IMR-90 (cell line): ENCODE measurements around the gene ANKRD40. TPM values are rescaled to one million over a fixed set of nuclear protein-coding genes. Genes with fewer than 3 reads are reported as not detected.

ENCODE experiments used
- ATAC-seq: fragments of 200-7000 bp; cut with Tn5 transposase; 2 replicates; pipeline ENCODE4 v1.9.1; 2020; ENCODE audit warnings: low read depth, mild to moderate bottlenecking, moderate library complexity
- BruUV-seq: library from RNA; stranded (reverse); fragments of 400-500 nt; replicated peaks from 2 replicates; lab custom pipeline; 2021; lab: Mats Ljungman, UMichigan
- CTCF ChIA-PET: fragments of 300-600 bp; formaldehyde crosslinking; extraction: SDS; loops from one replicate; lab custom pipeline; 2021; ENCODE audit warnings: antibody characterized with exemption; lab: Yijun Ruan, JAX
- POLR2A ChIA-PET: fragments of 300-600 bp; sonication (Branson Sonifier 250); formaldehyde crosslinking; loops from one replicate; lab custom pipeline; 2022; ENCODE audit warnings: antibody characterized with exemption; ENCODE audit not compliant: unreplicated experiment; lab: Charles Lee
- DNase-seq: peaks from one replicate; pipeline ENCODE4 v3.0.0; 2013
- H2AFZ ChIP-seq: replicated peaks from 2 replicates; pipeline ENCODE3; 2013; ENCODE audit warnings: low read length, mild to moderate bottlenecking; ENCODE audit not compliant: poor library complexity
- H2AK5ac ChIP-seq: 2 replicates; pipeline ENCODE4 v1.6.1; 2013; ENCODE audit warnings: low read depth, low read length, inconsistent platforms
- H2AK9ac ChIP-seq: replicated peaks from 2 replicates; pipeline ENCODE3; 2013; ENCODE audit warnings: mild to moderate bottlenecking, low read depth, low read length, moderate library complexity; ENCODE audit not compliant: poor library complexity
- H2BK120ac ChIP-seq: 2 replicates; pipeline ENCODE4 v1.6.1; 2013; ENCODE audit warnings: low read depth, low read length, inconsistent platforms
- H2BK15ac ChIP-seq: 3 replicates; pipeline ENCODE4 v1.6.1; 2013; ENCODE audit warnings: low read depth, low read length, inconsistent platforms
- H2BK20ac ChIP-seq: 2 replicates; pipeline ENCODE4 v1.6.1; 2013; ENCODE audit warnings: low read depth, mild to moderate bottlenecking, inconsistent platforms, low read length, moderate library complexity
- H2BK5ac ChIP-seq: 2 replicates; pipeline ENCODE4 v1.6.1; 2013; ENCODE audit warnings: mild to moderate bottlenecking, low read depth, low read length, inconsistent platforms; ENCODE audit not compliant: poor library complexity, severe bottlenecking
- H3K14ac ChIP-seq: replicated peaks from 2 replicates; pipeline ENCODE4 v1.6.1; 2013; ENCODE audit warnings: low read depth, low read length, inconsistent platforms
- H3K18ac ChIP-seq: 2 replicates; pipeline ENCODE4 v1.6.1; 2013; ENCODE audit warnings: low read depth, low read length, control low read depth
- H3K23ac ChIP-seq: 2 replicates; pipeline ENCODE4 v1.6.1; 2013; ENCODE audit warnings: low read depth, low read length, inconsistent platforms
- H3K27ac ChIP-seq: 2 replicates; pipeline ENCODE4 v1.5.1; 2013; ENCODE audit warnings: mild to moderate bottlenecking, control low read depth, low read length; ENCODE audit not compliant: insufficient read depth
- H3K27me3 ChIP-seq: 2 replicates; pipeline ENCODE4 v1.6.1; 2013; ENCODE audit warnings: low read length; ENCODE audit not compliant: control insufficient read depth, insufficient read depth
- H3K36me3 ChIP-seq: 2 replicates; pipeline ENCODE4 v1.6.1; 2013; ENCODE audit warnings: low read length, mixed read lengths; ENCODE audit not compliant: control insufficient read depth, insufficient read depth
- H3K4ac ChIP-seq: 2 replicates; pipeline ENCODE4 v1.6.1; 2013; ENCODE audit warnings: low read depth, low read length, inconsistent platforms
- H3K4me1 ChIP-seq: 2 replicates; pipeline ENCODE4 v1.6.1; 2013; ENCODE audit warnings: low read length, mixed read lengths; ENCODE audit not compliant: control insufficient read depth, insufficient read depth
- H3K4me2 ChIP-seq: 2 replicates; pipeline ENCODE4 v1.6.1; 2013; ENCODE audit warnings: low read depth, mild to moderate bottlenecking, control low read depth, low read length, moderate library complexity
- H3K4me3 ChIP-seq: 2 replicates; pipeline ENCODE4 v1.5.1; 2013; ENCODE audit warnings: low read depth, mild to moderate bottlenecking, control low read depth, low read length, moderate library complexity; ENCODE audit not compliant: insufficient read depth
- H3K56ac ChIP-seq: 2 replicates; pipeline ENCODE4 v1.6.1; 2013; ENCODE audit warnings: low read length, inconsistent platforms; ENCODE audit not compliant: insufficient read depth; ENCODE audit errors: extremely low read depth
- H3K79me1 ChIP-seq, 2 experiments: 2 replicates each; pipeline ENCODE4 v1.6.1; 2013; ENCODE audit warnings: low read length in 2 of 2, inconsistent platforms in 1 of 2, low read depth in 1 of 2
- H3K9ac ChIP-seq: 2 replicates; pipeline ENCODE4 v1.6.1; 2013; ENCODE audit warnings: low read depth, low read length, control low read depth
- H3K9me1 ChIP-seq: 2 replicates; pipeline ENCODE4 v1.6.1; 2013; ENCODE audit warnings: low read length, inconsistent platforms; ENCODE audit not compliant: insufficient read depth
- H3K9me3 ChIP-seq: 2 replicates; pipeline ENCODE4 v1.6.1; 2013; ENCODE audit warnings: low read length; ENCODE audit not compliant: control insufficient read depth, insufficient read depth
- H4K20me1 ChIP-seq: 2 replicates; pipeline ENCODE4 v1.6.1; 2013; ENCODE audit warnings: low read length, inconsistent platforms; ENCODE audit not compliant: insufficient read depth
- H4K5ac ChIP-seq: 2 replicates; pipeline ENCODE4 v1.6.1; 2013; ENCODE audit warnings: mild to moderate bottlenecking, low read depth, low read length, control low read depth
- H4K8ac ChIP-seq, 2 experiments: 2 replicates each; pipeline ENCODE4 v1.6.1; 2013; ENCODE audit warnings: low read depth in 2 of 2, low read length in 2 of 2, control low read depth in 1 of 2, inconsistent platforms in 1 of 2
- H4K91ac ChIP-seq: 2 replicates; pipeline ENCODE4 v1.6.1; 2013; ENCODE audit warnings: low read depth, low read length, inconsistent platforms; ENCODE audit not compliant: insufficient read depth
- FOS ChIP-seq: fragments of 150-350 bp; IDR thresholded peaks from 2 replicates; pipeline ENCODE4 v1.6.1; 2016; ENCODE audit warnings: low read depth, low read length
- MAFK ChIP-seq: IDR thresholded peaks from 2 replicates; pipeline ENCODE4 v1.6.1; 2012; ENCODE audit warnings: low read depth, low read length, improper control_type of control experiment
- NFE2L2 ChIP-seq: fragments of 150-350 bp; IDR thresholded peaks from 2 replicates; pipeline ENCODE4 v1.6.1; 2016; ENCODE audit warnings: low read depth, mild to moderate bottlenecking, low read length
- WGBS, 2 experiments: methylation state at CpG; one replicate each; pipeline versions ENCODE4 v1.1.5 to v1.1.7; 2013; ENCODE audit warnings: missing lambda C conversion rate in 2 of 2; ENCODE audit not compliant: insufficient read length in 1 of 2; ENCODE audit errors: extremely low coverage in 2 of 2; 5-methylcytosine and 5-hydroxymethylcytosine counted together
- dilution Hi-C: fragments of 300-500 bp; cut with HindIII; formaldehyde crosslinking; loops from one replicate; pipeline ENCODE4 v1.14.3; 2018; ENCODE audit warnings: low sequenced_read_pairs; ENCODE audit not compliant: unreplicated experiment
- in situ Hi-C: fragments of 300-500 bp; cut with MboI; formaldehyde crosslinking; loops from 3 replicates; pipeline ENCODE4 v1.14.3; 2019; ENCODE audit warnings: low sequenced_read_pairs, inconsistent platforms, mixed read lengths
- intact Hi-C: fragments of 100-400 bp; cut with micrococcal nuclease; formaldehyde crosslinking; loops from 2 replicates; pipeline ENCODE4 v1.10.0; 2022
- polyA plus RNA-seq, 3 experiments: library from polyadenylated mRNA; depleted of rRNA; stranded (reverse); fragments of >200 nt; gene quantifications; 2 replicates each; pipeline ENCODE4 v1.2.3, GENCODE V29; 2012; ENCODE audit warnings: low replicate concordance in 1 of 3
- total RNA-seq: library from RNA; depleted of rRNA; stranded (reverse); fragments of >200 nt; gene quantifications from 2 replicates; pipeline ENCODE4 v1.2.3, GENCODE V29; 2012
- TF ChIP-seq, protein P1 (sequence below): fragments of 150-350 bp; IDR thresholded peaks from 2 replicates; pipeline ENCODE4 v1.6.1; 2017; ENCODE audit warnings: mild to moderate bottlenecking, antibody characterized with exemption, low read length, low read depth

ANKRD40 gene
- total and polyA plus RNA-seq, 2 of the 4 experiments (the other 2 are of a cell fraction) = 23.4 to 35.8 TPM

DNA sequence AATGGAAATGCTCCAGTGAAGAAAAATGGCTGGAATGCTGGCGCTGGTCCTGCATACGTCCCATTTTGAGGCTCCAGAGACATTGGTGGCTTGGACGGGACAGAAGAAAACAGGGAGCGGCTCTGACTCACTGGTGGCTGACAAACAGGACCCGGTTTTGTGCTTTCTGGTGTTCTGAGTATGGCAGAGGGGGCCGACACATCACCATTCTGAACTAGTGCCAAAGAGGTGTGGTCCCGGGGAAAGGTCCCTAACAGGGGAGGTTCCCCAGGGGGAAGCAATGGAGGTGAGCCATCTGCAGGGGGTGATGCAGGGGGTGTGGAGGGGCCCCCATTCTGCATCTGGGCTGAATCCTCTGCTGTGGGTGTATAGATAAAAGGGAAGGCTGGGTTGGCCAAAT is 8.3 kb downstream of the ANKRD40 start:
- H3K27me3 ChIP-seq = no peaks in the 10 kb centered on the region
- H3K9me3 ChIP-seq = no peaks in the 10 kb centered on the region
- H3K4me3 ChIP-seq = no peak overlapping the region
- ChIA-PET POLR2A (no interaction called here), CTCF (interaction anchor here (0.6 kb wide), 1 partner anchor 153 kb away, joined by 3 read pairs; no protein-coding TSS in a partner anchor)
- peaks cover 3% of the 10 kb centered on the region; the same call in 1 of the 2 replicates for H3K9me1 ChIP-seq
- no peak for DNase-seq
- H2BK20ac ChIP-seq = no peak overlapping the region
- TF ChIP-seq NFE2L2 (no peak), MAFK (no peak), FOS (no peak)
- TF ChIP-seq, protein P1, sequence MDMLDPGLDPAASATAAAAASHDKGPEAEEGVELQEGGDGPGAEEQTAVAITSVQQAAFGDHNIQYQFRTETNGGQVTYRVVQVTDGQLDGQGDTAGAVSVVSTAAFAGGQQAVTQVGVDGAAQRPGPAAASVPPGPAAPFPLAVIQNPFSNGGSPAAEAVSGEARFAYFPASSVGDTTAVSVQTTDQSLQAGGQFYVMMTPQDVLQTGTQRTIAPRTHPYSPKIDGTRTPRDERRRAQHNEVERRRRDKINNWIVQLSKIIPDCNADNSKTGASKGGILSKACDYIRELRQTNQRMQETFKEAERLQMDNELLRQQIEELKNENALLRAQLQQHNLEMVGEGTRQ = no peak
- no peak overlapping the region for H3K23ac ChIP-seq
- no peak overlapping the region for H4K5ac ChIP-seq
- H2BK5ac ChIP-seq = no peak overlapping the region
- no peak overlapping the region for H3K4ac ChIP-seq
- H3K56ac ChIP-seq = no peak overlapping the region
- H2AK5ac ChIP-seq = no peak overlapping the region
- in situ Hi-C loops = loop anchor here (10.0 kb wide), 1 partner anchor 215 kb away; no protein-coding TSS in a partner anchor
- no peak overlapping the region for H4K91ac ChIP-seq
- no peak overlapping the region for H3K9ac ChIP-seq
- dilution Hi-C loops = no loop called here
- no peak overlapping the region for H3K4me2 ChIP-seq
- H2AK9ac ChIP-seq = no peak overlapping the region
- ATAC-seq = no peak
- no peak overlapping the region for H2BK120ac ChIP-seq
- no peak overlapping the region for H3K27ac ChIP-seq
- peaks cover 23 to 46% of the 10 kb centered on the region in 2 experiments for H3K79me1 ChIP-seq
- H3K36me3 ChIP-seq = peaks cover 29% of the 10 kb centered on the region
- H2BK15ac ChIP-seq = no peak overlapping the region
- H3K4me1 ChIP-seq = peaks cover 7% of the 10 kb centered on the region
- intact Hi-C loops = no loop called here
- H2AFZ ChIP-seq = no peak overlapping the region
- BruUV-seq = no TSS peak
- WGBS, 2 experiments = 69% methylated on average over 4 of the region's 7 CpGs; no CpG with 5 or more reads in 1 of the 2 experiments
- H3K14ac ChIP-seq = no peak overlapping the region
- no peak overlapping the region for H4K8ac ChIP-seq
- H3K18ac ChIP-seq = no peak overlapping the region
- H4K20me1 ChIP-seq = peaks cover 13% of the 10 kb centered on the region; the same call in 1 of the 2 replicates
